Mononuclear cell (primary cell): Measurements from ENCODE around the gene KIAA1614. TPM values are rescaled to one million over a fixed set of nuclear protein-coding genes. Genes with fewer than 3 reads are reported as not detected.

ENCODE experiments used
- H3K27me3 ChIP-seq: 2 replicates; pipeline ENCODE4 v1.6.0; 2011; ENCODE audit warnings: low read length, control low read depth; ENCODE audit not compliant: insufficient read depth
- H3K4me1 ChIP-seq: 2 replicates; pipeline ENCODE4 v1.5.1; 2011; ENCODE audit warnings: mild to moderate bottlenecking, low read length, control low read depth; ENCODE audit not compliant: insufficient read depth
- H3K4me3 ChIP-seq: 2 replicates; pipeline ENCODE4 v1.5.1; 2011; ENCODE audit warnings: mild to moderate bottlenecking, low read length, moderate library complexity
- H3K9me3 ChIP-seq: 2 replicates; pipeline ENCODE4 v1.5.1; 2011; ENCODE audit warnings: low read depth, mild to moderate bottlenecking, control low read depth, low read length
- total RNA-seq: library from RNA; depleted of rRNA; stranded (reverse); fragments of >200 nt; gene quantifications from one replicate; pipeline ENCODE4 v1.2.3, GENCODE V29; 2012

Gene KIAA1614
- 2.0 TPM for total RNA-seq

- peaks cover 13% of the 10 kb centered on the region for H3K4me1 ChIP-seq
- H3K4me3 ChIP-seq: peak within 1 kb of the TSS; percentile 16
- H3K27me3 ChIP-seq: peaks cover 28% of the 10 kb centered on the region
- H3K9me3 ChIP-seq: no peaks in the 10 kb centered on the region
Measured at GRCh38 chr1:180912801-180913565, at the start of gene KIAA1614. Gene KIAA1614, plus strand, starts transcription at chr1:180912897. Its CDS starts 347 bp downstream, at chr1:180913244.

- no peaks in the 10 kb centered on the region for H3K27me3 ChIP-seq
- H3K9me3 ChIP-seq: no peaks in the 10 kb centered on the region
- no peak overlapping the region for H3K4me3 ChIP-seq
- peaks cover 3% of the 10 kb centered on the region for H3K4me1 ChIP-seq
Measured at GRCh38 chr1:180863158-180863775, 49.4 kb upstream of the KIAA1614 start.

GRCh38 chr1:180881806-180882509 lies 30.7 kb upstream of the KIAA1614 start:
- no peaks in the 10 kb centered on the region for H3K27me3 ChIP-seq
- no peak overlapping the region for H3K4me3 ChIP-seq
- H3K4me1 ChIP-seq: no peaks in the 10 kb centered on the region
- no peaks in the 10 kb centered on the region for H3K9me3 ChIP-seq

- H3K4me1 ChIP-seq: no peaks in the 10 kb centered on the region
- H3K4me3 ChIP-seq: no peak overlapping the region
- H3K27me3 ChIP-seq: no peaks in the 10 kb centered on the region
- H3K9me3 ChIP-seq: no peaks in the 10 kb centered on the region
Measured at GRCh38 chr1:180884588-180885300, 28.0 kb upstream of the KIAA1614 start.

GRCh38 chr1:180886338-180886737 lies 26.4 kb upstream of the KIAA1614 start:
- Histone ChIP-seq H3K4me3 (no peak overlapping the region), H3K4me1 (no peaks in the 10 kb centered on the region), H3K27me3 (no peaks in the 10 kb centered on the region), H3K9me3 (no peaks in the 10 kb centered on the region)

- Histone ChIP-seq H3K9me3 (no peaks in the 10 kb centered on the region), H3K4me3 (no peak overlapping the region), H3K27me3 (no peaks in the 10 kb centered on the region), H3K4me1 (no peaks in the 10 kb centered on the region)
Measured at GRCh38 chr1:180887841-180888240, 24.9 kb upstream of the KIAA1614 start.

DNA sequence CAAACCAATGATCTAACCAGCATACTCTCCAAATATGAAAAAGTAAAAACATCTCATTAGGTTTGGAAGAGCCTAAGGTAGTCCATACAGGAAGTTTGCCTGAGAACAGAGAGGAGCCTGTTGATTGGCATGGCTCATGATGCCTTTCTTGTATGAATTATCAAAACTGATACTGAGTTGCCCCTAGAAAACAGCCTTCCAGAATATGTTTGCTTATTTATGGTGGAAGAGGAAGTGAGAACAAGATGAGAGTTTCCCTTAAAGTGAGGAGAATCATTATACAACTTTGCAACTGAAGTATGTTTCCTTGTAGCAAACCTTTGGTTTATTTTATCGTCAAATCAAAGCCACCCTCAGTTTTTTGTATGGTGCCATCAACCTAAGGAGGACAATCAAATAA lies 23.8 kb upstream of the KIAA1614 start:
- no peaks in the 10 kb centered on the region for H3K9me3 ChIP-seq
- no peaks in the 10 kb centered on the region for H3K4me1 ChIP-seq
- H3K4me3 ChIP-seq: no peak overlapping the region
- H3K27me3 ChIP-seq: no peaks in the 10 kb centered on the region

DNA sequence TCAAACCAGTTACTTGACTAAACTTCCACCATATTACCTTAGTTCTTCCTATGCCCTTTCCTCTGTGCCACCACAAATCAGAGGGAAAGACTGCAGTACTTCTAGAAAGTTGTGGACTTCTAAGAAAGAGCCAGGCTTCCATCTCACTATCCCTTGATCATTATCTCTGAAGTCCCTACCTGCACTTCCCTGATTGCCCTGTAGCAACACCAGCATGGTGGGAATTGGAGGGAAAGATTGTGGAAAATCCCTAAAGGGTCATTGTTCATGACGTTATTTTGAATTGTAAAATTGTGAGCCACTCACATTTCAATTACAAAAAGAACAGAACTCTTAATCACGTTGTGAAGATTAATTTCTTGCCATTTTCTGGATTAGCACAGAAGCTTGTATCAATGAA lies 23.4 kb upstream of the KIAA1614 start:
- no peak overlapping the region for H3K4me3 ChIP-seq
- H3K9me3 ChIP-seq: no peaks in the 10 kb centered on the region
- H3K27me3 ChIP-seq: no peaks in the 10 kb centered on the region
- H3K4me1 ChIP-seq: no peaks in the 10 kb centered on the region

DNA sequence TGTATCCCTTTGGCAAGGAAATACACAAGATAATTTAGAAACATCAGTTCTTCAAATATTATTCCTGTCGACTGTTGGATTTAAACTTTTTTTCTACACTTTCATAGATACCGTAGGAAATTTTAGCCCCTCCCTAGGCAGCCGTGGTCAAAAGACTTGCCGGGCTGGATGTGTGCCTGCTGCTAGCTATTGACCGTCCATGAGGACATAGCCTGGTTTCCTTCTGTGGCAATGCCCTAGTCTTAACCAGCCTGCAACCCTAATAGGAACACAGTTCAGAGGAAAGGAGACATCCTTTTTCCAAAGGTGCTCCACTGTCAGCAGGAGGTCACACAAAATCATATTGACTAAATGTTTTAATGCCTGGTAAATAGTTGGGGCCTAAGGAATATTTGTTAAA lies 20.4 kb upstream of the KIAA1614 start:
- Histone ChIP-seq H3K4me1 (no peaks in the 10 kb centered on the region), H3K27me3 (no peaks in the 10 kb centered on the region), H3K4me3 (no peak overlapping the region), H3K9me3 (no peaks in the 10 kb centered on the region)

DNA sequence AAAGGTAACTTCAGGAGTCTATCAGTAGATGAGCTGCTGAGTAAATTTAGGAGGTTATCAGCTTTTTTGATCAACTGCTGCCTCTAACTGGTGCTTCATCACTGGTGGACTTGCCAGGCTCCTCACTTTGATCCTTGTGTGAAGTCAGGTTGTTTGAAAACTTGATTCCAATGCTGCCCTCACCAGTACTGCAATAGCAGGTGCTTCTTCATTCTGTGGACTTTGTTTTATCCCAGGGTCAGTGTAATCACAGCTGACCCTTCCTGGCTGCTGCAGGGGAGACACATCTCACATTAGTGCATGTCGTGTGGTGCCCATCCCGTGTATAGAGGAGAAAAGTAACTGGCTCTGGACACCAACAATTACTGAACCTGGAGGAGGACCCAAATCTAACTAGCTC lies 20.0 kb upstream of the KIAA1614 start:
- no peaks in the 10 kb centered on the region for H3K4me1 ChIP-seq
- no peaks in the 10 kb centered on the region for H3K9me3 ChIP-seq
- no peaks in the 10 kb centered on the region for H3K27me3 ChIP-seq
- no peak overlapping the region for H3K4me3 ChIP-seq

- Histone ChIP-seq H3K27me3 (no peaks in the 10 kb centered on the region), H3K9me3 (no peaks in the 10 kb centered on the region), H3K4me3 (no peak overlapping the region), H3K4me1 (no peaks in the 10 kb centered on the region)
Measured at GRCh38 chr1:180893614-180894013, 19.1 kb upstream of the KIAA1614 start.

GRCh38 chr1:180896161-180896560 lies 16.5 kb upstream of the KIAA1614 start:
- Histone ChIP-seq H3K9me3 (no peaks in the 10 kb centered on the region), H3K4me3 (no peak overlapping the region), H3K27me3 (no peaks in the 10 kb centered on the region)

DNA sequence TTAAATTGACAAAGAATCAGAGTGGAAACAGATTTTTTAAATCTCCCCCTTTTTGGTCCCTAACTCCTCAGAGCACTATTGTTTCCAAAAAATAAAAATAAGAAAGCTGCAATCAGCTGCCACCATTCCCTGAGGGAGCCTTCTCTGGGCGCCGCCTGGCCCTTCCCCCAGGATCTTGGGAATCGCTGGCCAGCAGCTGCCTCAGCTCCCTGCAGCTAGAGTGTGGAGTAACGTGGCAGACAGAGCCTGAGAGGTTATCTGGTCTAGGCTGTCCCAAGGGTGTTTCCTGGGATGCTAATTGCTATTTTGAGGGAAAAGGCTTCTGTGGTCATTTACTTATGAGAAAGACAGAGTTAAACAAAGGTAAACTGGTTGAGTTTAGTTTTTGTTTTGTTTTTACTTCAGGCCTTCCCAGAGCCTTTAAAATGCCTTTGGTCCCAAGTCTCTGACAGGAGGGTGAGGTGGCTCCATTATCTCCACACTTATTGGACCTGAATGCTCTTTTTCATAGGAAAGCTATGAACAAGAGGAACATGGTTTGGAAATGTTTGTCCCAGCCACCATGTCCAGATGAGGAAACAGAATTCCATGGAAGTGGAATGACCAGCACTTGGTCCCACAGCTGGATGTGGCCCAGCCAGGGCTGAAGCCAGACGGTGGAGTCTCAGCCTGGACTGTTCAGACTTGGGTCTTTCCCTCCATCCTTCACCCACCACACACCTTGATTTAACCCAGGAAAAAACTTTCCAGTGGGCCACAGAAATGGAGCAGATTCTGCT lies 14.1 kb upstream of the KIAA1614 start:
- no peaks in the 10 kb centered on the region for H3K9me3 ChIP-seq
- H3K4me1 ChIP-seq: no peaks in the 10 kb centered on the region
- no peaks in the 10 kb centered on the region for H3K27me3 ChIP-seq
- H3K4me3 ChIP-seq: no peak overlapping the region

More at GRCh38 chr1:180896161-180896560, 16.5 kb upstream of the KIAA1614 start:
- no peaks in the 10 kb centered on the region for H3K4me1 ChIP-seq

GRCh38 chr1:180899262-180899661 lies 13.4 kb upstream of the KIAA1614 start:
- no peak overlapping the region for H3K4me3 ChIP-seq
- H3K4me1 ChIP-seq: no peaks in the 10 kb centered on the region
- H3K27me3 ChIP-seq: no peaks in the 10 kb centered on the region
- no peaks in the 10 kb centered on the region for H3K9me3 ChIP-seq
